ENCODE measurements around the gene MBOAT1. TPM values are rescaled to one million over a fixed set of nuclear protein-coding genes. Genes with fewer than 3 reads are reported as not detected.
"Not testable (repeated sequence)": the region's sequence is repeated elsewhere in the genome, so short reads cannot be mapped to it uniquely, and the experiment has no call there.

MBOAT1 gene
- total and polyA plus RNA-seq, 9 donors, result 8.5 to 30.2 (median 12.7) TPM

- DNase-seq, result no peak
- no peaks in the 10 kb centered on the region for H3K9me3 ChIP-seq
- intact Hi-C loops (cut with DNase I), result no loop called here
- 72 to 89% (median 83%) methylated on average over 4 of the region's 4 CpGs for WGBS, 3 donors
- no peak overlapping the region for H3K4me3 ChIP-seq
- no peaks in the 10 kb centered on the region for H3K27me3 ChIP-seq
- TF ChIP-seq EP300 (IDR thresholded peaks at IDR 0.05) (no peak), POLR2A (IDR thresholded peaks at IDR 0.05) (no peak)
- no peaks in the 10 kb centered on the region for H3K36me3 ChIP-seq
- H3K4me1 ChIP-seq (ENCODE audit: insufficient read depth), result no peaks in the 10 kb centered on the region
- no peak overlapping the region for H3K27ac ChIP-seq
Observed at GRCh38 chr6:20148433-20148832, 63.8 kb downstream of the MBOAT1 start.

DNA sequence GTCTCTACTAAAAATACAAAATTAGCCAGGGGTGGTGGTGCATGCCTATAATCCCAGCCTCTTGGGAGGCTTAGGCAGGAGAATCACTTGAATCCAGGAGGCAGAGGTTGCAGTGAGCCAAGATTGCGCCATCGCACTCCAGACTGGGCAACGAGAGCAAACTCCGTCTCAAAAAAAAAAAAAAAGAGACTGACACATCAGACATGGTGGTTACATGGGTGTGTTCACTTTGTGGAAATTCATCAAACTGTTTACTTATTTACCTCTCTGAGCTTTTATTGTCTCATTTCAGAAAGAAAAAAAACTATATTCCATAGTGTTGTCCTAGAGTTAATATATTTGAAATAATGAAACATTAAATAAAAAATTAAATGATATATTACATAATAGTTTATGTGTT, 64.8 kb downstream of the MBOAT1 start:
- Histone ChIP-seq H3K36me3 (no peaks in the 10 kb centered on the region), H3K9me3 (no peaks in the 10 kb centered on the region), H3K4me1 (ENCODE audit: insufficient read depth) (no peaks in the 10 kb centered on the region), H3K27me3 (no peaks in the 10 kb centered on the region), H3K27ac (no peak overlapping the region), H3K4me3 (no peak overlapping the region)
- DNase-seq, result no peak
- 95 to 97% (median 97%) methylated on average over 4 of the region's 4 CpGs for whole genome bisulfite sequencing, 3 donors
- TF ChIP-seq CTCF (IDR thresholded peaks at IDR 0.05), result no peak
- TF ChIP-seq POLR2A (IDR thresholded peaks at IDR 0.05), result no peak
- TF ChIP-seq EP300 (IDR thresholded peaks at IDR 0.05), result no peak
- intact Hi-C loops (cut with DNase I), result no loop called here

DNA sequence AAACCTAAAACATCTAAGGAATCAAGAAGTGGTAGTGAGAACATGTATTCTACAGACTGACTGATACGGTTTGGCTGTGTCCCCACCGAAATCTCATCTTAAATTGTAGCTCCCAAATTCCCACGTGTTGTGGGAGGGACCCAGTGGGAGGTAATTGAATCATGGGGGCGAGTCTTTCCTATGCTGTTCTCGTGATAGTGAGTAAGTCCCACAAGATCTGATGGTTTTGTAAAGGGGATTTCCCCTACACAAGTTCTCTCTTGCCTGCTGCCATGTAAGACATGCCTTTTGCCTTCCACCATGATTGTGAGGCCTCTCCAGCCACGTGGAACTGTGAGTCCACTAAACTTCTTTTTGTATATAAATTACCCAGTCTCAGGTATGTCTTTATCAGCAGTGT, 65.4 kb downstream of the MBOAT1 start:
- H3K27me3 ChIP-seq; intact Hi-C loops (cut with DNase I); H3K4me3 ChIP-seq; H3K4me1 ChIP-seq (ENCODE audit: insufficient read depth); DNase-seq; H3K27ac ChIP-seq; H3K9me3 ChIP-seq; H3K36me3 ChIP-seq: not testable (repeated sequence)
- WGBS, 3 donors, result 89 to 96% (median 92%) methylated on average over 6 of the region's 6 CpGs

GRCh38 chr6:20146291-20146690, 66.0 kb downstream of the MBOAT1 start:
- intact Hi-C loops (cut with DNase I), result no loop called here
- Histone ChIP-seq H3K27me3 (no peaks in the 10 kb centered on the region), H3K4me1 (ENCODE audit: insufficient read depth) (no peaks in the 10 kb centered on the region), H3K9me3 (no peaks in the 10 kb centered on the region), H3K27ac (no peak overlapping the region), H3K36me3 (no peaks in the 10 kb centered on the region), H3K4me3 (no peak overlapping the region)
- TF ChIP-seq CTCF (IDR thresholded peaks at IDR 0.05) (no peak), POLR2A (IDR thresholded peaks at IDR 0.05) (no peak), EP300 (IDR thresholded peaks at IDR 0.05) (no peak)
- WGBS, 3 donors, result 95 to 99% (median 96%) methylated on average over 2 of the region's 2 CpGs
- no peak for DNase-seq

DNA sequence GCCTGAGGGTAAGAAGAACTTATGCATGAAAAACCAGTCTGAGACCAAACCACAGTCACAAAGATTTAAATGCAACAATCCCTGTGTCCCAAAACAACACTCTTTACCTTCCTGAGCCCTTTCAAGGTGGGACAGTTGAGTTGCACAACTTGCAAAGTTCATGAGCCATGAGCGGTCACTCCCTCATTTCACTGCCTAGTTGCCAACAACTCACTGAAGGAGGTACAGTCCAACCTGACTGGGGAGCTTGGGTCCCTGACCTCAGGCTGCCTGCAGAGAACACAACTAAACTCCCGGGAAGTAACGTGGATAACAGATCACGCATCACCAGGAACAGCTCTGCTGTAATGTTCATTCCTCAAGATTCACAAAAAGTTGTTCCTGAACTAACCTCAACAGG, 69.4 kb downstream of the MBOAT1 start:
- no peaks in the 10 kb centered on the region for H3K4me1 ChIP-seq (ENCODE audit: insufficient read depth)

DNA sequence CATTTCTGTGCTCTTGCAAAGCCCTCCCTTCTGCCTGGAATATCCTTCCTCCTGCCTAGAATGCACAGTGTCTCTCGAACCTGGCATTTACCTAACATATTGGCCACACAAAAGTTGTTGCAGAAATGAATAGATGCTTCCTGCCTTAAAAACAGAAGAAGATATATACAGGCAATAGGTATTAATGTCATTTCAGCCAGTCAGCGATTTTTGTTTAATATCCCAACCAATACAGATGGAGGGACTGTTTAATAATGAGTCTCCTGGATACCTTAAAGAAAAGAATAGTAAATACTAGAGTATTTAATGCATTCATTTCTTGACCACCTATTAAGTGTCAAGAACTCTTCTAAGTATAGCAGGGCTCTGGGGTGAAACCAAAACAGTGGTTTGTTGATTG, 70.3 kb downstream of the MBOAT1 start:
- no peak for DNase-seq
- intact Hi-C loops (cut with DNase I), result no loop called here
- Histone ChIP-seq H3K4me3 (no peak overlapping the region), H3K27ac (no peak overlapping the region), H3K36me3 (no peaks in the 10 kb centered on the region), H3K4me1 (ENCODE audit: insufficient read depth) (no peaks in the 10 kb centered on the region), H3K27me3 (no peaks in the 10 kb centered on the region), H3K9me3 (no peaks in the 10 kb centered on the region)
- WGBS, 3 donors, result 92 to 97% (median 93%) methylated on average over 2 of the region's 2 CpGs
- TF ChIP-seq POLR2A (IDR thresholded peaks at IDR 0.05) (no peak), EP300 (IDR thresholded peaks at IDR 0.05) (no peak), CTCF (IDR thresholded peaks at IDR 0.05) (no peak)

More for the DNA sequence above, 69.4 kb downstream of the MBOAT1 start:
- no peak overlapping the region for H3K27ac ChIP-seq
- no peaks in the 10 kb centered on the region for H3K9me3 ChIP-seq
- no peak overlapping the region for H3K4me3 ChIP-seq
- no peaks in the 10 kb centered on the region for H3K27me3 ChIP-seq
- intact Hi-C loops (cut with DNase I), result no loop called here
- H3K36me3 ChIP-seq, result no peaks in the 10 kb centered on the region
- TF ChIP-seq POLR2A (IDR thresholded peaks at IDR 0.05), result no peak
- no peak for DNase-seq
- WGBS, 3 donors, result 89 to 97% (median 93%) methylated on average over 4 of the region's 4 CpGs

DNA sequence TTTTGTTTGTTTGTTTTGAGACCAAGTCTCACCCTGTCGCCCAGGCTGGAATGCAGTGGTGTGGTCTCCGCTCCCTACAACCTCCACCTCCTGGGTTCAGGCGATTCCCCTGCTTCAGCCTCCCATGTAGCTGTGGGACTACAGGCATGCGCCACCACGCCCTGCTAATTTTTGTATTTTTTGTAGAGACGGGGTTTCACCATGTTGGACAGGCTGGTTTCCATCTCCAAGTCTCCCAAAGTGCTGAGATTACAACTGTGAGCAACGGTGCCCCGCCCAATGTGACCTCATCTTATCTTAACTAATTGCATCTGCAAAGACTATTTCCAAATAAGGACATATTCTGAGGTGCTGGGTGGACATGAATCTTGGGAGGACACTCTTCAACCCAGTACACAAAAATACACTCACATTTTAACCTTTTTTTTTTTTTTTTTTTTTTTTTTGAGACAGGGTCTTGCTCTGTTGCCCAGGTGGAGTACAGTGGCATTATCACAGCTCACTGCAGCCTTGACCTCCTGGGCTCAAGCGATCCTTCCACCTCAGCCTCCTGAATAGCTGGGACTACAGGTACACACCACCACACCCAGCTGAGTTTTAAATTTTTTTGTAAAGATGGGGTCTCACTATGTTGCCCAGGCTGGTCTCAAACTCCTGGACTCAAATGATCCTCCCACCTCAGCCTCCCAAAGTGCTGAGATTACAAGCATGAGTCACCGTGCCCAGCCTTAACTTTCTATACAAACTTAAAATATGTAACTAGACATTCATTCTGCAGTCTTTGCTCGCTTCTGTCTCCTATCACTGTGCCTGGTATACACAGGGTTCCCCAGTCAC, 72.9 kb downstream of the MBOAT1 start:
- H3K4me3 ChIP-seq; intact Hi-C loops (cut with DNase I); H3K27me3 ChIP-seq; H3K36me3 ChIP-seq; H3K4me1 ChIP-seq (ENCODE audit: insufficient read depth); H3K9me3 ChIP-seq; H3K27ac ChIP-seq; DNase-seq: not testable (repeated sequence)
- 90 to 95% (median 93%) methylated on average over 11 of the region's 11 CpGs for WGBS, 3 donors
